HG02884 (cell line): ENCODE measurements around the gene SMIM1.
"Not testable (repeated sequence)": the region's sequence is repeated elsewhere in the genome, so short reads cannot be mapped to it uniquely, and the experiment has no call there.

Source experiments
- ATAC-seq: cut with Tn5 transposase; IDR thresholded peaks from one replicate; pipeline ENCODE4 v1.9.1; 2021; ENCODE audit warnings: mild to moderate bottlenecking, moderate library complexity; ENCODE audit not compliant: unreplicated experiment

SMIM1 gene

DNA sequence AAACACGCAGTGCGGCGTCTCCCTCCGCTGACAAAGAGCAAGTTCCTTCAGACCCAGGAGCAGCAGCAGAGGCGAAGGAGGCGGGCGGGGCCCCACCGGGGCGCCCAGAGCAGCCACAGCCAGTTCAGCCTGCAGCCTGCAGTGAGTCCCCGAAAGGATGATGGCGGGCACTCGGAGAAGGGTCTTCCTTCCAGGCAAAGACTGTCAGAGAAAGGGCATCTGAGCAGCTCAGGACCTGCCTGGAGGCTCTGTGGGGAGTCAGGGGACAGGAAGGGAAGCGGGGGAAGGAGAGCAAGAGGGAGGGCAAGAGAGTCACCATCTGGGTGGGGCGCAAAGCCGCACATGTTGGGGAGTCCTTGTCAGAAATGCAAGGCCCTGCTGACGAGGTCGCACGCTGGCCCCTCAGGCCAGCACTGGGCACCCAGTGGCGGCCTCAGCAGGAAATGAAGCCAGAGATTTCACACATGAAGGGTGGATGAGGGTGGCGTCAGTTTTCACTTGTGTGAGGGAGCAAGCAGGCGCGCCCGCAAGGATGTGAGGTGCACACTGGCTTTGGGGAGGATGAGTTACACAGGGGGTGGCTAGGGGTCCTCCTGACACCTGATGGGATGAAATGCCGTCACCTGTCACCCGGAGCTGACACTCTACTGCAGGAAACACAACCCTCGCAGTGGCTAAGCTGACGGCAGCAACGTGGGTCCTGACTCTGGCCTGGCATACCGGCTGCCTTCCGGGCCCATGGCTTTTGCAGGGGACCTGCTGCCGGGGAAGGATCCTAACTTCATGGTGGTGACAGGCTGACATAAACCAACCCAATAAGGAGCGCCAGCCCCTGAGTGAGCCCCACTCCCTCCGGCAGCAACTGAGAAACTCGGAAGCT, 17.1 kb downstream of the SMIM1 start:
- no peak for ATAC-seq

DNA sequence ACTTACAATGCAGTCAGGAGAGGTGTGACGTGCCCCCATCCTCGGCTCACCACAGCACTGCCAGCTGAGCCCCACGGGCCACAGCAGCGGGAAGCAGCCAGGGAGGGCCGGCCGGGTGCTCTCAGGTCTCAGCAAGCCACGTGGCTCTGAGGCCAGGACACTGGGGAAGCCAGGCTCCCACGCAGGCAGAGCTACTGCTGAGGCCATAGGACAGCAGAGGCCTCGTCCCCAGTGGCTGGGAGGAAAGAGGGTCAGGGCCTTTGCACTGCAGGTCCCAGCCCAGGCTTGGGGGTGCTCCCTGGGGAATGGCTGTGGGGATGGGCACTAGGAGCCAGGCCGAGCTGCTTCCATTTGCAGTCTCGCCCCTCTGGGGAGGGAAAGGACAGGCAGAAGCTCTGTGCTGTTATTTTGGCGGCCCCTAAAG, 18.0 kb downstream of the SMIM1 start:
- ATAC-seq = no peak

DNA sequence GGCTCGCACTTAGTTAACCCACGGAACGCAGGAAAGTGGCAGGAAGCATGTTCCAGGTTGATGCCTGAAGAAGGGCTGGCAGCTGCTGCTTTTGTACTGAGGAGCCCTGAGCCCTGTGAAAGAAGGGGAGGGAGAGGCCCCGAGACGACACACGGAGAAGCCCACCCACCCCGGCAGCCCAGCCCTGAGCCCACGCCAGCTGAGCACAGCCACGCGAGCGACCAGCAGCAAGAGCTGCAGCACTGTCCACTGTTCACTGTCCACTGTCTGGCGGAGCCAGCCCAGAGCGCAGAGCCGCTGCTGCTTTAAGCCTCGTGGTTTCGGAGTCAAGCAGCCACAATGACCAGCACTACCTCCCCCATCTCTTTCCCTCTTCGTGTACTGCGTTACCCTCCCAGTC, 18.4 kb downstream of the SMIM1 start:
- no peak for ATAC-seq

DNA sequence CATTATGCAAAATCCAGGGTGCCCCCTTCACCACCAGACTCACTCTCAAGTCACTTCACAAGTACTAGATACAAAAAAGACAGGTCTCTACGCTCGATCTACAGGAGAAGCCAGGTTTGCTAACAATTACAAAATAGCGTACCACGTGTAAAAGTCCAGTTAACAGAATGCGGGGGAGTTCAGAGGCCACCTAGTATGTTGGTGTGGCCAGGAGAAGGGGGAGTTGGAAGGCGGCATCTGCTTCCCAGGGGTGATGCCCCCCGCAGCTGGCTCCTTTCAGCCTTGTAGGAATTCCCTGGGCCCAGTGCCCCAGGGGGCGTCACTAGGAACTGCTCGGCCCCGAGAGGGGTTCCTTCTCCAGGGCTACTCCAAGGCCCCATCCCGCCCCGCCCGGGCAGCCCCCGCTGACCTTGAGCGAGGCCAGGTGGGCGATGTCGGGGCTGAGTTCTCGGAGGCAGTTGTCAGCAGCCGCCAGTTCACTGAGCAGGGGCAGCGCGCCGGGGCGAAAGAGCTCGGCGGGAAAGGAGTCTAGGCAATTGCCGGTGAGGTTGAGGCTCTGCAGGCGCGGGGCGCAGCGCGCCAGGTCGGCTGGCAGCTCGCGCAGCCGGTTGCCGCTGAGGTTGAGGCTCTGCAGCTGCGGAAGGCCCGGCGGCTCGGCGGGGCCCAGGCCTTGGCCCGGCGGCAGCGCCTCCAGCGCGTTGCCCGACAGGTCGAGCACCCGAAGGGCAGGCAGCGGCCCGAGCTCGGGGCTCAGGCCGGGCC, 23.1 kb downstream of the SMIM1 start:
- peak; percentile 22 for ATAC-seq

DNA sequence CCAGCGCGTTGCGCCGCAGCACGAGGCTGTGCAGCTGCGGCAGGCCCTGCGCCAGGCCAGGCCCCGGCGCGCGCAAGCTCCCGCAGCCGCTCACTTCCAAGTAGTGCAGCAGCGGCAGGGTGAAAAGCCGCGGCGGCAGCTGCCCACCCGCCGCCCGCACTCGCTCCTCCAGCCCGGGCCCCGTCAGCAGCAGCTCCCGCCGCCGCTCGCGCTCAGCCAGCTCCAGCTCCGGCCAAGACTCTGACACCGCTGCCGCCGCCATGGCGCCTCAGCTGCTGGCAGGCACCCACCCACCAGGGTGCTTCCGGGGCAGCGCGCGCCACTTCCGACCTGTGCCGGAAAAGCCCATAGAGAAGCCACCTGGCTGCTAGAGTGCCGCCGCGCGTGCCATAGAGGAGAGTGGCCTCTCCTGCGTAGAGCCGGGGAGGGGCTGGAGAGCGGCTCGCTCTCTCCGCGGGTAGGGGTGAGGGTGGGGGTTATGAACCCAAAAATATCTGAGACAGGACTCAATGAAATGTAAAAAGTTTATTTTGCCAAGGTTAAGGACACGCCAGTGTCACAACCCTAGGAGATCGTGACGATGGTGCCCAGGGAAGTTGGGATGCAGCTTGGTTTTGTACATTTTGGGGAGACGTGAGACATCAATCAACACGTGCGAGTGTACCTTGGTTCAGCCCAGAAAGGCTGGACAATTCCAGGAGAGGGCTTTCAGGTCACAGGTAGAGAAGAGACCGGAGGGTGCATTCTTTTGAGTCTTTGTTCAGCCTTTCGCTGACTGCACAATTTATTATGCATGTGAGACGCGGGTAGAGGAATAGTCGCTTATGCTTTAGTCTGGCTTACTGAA, 23.9 kb downstream of the SMIM1 start, which contains the start of gene LRRC47:
TSS of gene LRRC47 (minus strand) at position 284 of the 847 bp plus-strand sequence. CDS start at position 262, 22 bp downstream.
- ATAC-seq = peak; percentile 96

DNA sequence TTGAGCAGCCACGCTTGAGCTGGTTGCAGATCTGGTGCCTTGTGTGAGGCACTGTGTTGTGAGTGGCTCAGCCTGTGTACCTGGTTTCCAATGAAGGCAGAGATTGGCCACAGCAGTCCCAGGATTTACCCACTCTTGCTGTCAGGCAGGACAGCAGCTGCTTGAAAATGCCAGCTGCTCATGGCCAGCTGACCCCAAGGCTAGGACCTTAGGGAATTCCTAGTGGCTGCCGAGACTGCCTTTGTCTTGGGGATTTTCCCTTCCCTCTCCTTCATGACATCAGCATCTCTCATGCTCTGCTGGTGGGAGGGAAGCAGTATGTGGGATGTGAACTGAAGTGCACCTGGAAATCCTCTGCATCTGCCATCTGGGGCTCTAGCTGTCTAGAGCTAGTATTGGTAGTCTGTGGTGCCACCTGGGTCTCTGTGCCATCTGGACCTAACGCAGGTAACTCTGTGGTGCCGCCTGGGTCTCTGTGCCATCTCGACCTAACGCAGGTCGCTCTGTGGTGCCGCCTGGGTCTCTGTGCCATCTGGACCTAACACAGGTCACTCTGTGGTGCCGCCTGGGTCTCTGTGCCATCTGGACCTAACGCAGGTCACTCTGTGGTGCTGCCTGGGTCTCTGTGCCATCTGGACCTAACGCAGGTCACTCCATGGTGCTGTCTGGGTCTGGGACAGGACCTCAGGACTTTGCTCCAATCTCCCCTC, 27.6 kb downstream of the SMIM1 start:
- no peak for ATAC-seq

DNA sequence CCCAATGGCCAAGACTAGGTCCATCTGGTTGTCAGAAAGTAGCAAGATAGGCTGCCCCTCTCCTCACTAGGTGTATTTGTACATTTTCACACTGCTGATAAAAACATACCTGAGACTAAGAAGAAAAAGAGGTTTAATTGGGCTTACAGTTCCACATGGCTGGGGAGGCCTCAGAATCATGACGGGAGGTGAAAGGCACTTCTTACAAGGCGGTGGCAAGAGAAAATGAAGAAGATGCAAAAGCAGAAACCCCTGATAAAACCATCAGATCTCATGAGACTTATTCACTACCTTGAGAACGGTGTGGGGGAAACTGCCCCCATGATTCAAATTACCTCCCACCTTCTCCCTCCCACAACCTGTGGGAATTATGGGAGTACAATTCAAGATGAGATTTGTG, 28.2 kb downstream of the SMIM1 start:
- ATAC-seq = not testable (repeated sequence)

DNA sequence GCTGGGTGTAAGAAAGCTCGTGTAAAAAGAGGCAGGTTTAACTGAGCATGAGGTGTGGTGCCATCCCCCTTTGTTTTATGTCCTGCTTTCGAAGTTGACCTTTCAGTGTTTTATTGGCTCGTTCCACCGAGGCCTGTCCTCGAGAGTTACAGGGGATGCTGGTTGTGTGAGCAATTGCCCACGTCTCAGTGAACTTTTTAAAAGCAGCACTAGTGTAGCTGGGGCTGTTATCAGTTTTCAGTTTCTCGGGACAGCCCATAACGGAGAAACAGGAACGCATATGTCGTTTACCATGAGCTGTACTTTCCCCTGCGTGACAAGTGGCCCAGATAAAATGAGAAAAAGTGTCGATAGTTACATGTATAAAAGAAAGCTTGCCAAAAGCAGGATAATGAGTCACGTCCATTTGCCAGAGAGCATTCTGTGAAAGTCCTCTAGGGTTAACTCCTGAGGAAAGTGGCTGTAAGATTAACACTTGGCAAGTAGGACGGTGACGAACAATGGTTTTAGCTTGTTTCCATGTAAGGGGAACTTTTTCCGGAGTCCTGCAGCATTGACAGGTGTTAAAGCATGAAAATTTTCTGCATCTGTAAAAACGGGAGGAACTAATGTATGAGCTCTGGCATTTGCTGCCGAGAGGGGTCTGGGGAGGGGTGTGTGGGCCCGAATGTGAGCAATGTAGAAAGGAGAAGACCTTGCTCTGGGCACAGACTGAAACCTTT, 31.5 kb downstream of the SMIM1 start:
- no peak for ATAC-seq

DNA sequence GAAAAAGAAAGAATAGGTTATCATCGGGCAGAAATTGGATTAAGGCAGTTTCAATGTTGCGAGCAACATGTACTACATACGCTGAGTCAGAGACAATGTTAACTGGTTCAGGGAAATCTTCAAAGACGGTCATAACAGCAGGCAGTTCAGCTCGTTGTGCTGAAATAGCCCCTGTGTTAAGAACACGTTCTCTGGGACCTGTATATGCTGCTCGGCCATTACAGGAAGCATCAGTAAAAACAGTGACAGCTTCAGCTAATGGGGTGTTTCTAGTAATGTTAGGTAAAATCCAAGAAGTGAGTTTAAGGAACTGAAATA, 32.0 kb downstream of the SMIM1 start:
- ATAC-seq = not testable (repeated sequence)

DNA sequence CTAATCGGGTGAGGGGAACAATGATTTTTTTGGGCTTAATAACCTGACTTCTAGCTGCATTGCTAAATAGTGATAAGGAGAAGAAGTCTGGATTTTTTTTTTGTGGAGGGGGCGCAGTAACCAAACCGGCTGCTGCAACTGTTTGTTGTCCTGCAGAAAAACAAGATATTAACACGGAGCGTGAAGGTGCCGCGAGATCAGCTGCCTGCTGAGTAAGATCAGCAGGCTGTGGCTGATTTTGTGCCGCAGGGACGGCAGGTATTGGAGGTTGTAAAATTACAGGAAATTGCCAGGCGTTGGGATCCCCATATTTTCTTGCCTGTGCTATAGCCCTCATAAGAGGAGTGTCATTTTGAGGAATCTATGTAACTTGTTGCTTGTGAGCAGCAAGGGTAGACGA, 32.5 kb downstream of the SMIM1 start:
- no peak for ATAC-seq

DNA sequence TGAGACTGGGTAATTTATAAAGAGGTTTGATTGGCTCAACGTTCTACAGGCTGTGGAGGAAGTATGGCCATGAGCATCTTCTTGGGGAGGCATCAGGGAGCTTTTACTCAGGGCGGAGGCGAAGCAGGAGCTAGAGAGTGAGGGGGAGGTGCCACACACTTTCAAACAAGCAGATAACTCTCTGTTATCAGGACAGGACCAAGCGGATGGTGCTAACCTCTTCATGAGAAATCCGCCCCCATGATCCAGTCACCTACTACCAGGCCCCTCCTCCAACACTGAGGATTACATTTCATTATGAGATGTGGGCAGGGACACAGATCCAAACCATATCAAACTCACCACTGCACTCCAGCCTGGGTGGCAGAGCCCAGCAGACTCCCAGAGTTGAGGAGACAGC, 35.2 kb downstream of the SMIM1 start:
- no peak for ATAC-seq

DNA sequence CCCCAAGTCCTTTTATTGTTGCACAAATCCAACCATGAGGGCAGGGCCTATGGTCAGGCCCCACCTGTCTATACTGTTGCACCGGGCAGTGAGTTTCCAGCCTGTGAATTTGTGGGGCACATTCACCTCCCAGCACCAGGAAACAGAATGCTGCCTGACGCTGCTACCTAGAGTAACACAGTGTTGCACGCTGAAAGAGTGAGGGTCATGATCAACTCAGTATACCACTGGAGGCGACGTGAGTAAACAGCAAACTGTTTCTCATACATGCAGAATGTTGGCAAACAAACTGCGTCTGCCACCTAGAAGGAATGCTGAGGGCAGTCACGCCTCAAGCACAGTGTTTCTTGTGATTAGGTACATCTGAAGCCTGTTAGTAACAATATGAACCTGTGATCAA, 37.1 kb downstream of the SMIM1 start:
- ATAC-seq = no peak

DNA sequence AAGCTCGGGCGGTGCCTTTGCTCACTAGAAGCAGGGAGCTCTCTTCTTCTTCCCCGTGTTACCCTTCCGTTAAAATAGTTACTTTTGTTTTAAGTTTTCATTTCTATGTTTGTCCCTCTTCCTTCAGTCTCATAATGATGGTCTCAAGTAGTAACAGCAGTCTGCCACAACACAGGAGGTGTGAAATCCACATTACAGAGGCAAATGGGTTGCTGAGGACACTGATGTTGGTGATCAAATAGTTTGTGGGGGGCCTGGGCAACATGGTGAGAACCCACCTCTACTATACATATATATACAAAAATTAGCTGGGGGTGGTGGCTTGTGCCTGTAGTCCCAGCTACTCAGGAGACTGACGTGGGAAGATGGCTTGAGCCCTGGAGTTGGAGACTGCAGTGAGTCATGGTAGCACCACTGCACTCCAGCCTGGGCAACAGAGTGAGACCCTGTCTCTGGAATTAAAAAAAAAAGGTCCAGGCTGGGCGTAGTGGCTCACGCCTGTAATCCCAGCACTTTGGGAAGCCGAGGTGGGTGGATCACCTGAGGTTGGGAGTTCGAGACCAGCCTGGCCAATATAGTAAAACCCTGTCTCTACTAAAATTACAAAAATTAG, 37.7 kb downstream of the SMIM1 start:
- not testable (repeated sequence) for ATAC-seq

DNA sequence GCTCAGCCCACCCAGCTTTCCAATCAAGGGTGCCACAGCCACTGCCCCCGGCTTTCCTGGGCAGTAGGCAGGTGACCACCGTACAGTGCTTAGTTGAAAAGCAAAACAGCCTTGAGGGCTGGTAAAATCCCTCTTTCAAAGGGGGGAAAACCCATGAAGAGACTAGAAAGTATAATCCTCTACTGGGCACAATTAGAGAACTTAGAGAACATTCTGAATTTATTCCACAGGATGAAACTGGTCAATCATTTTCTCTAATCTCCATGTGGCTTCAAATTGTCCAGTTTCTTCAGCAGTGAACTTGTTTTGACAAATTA, 39.0 kb downstream of the SMIM1 start:
- ATAC-seq = no peak

DNA sequence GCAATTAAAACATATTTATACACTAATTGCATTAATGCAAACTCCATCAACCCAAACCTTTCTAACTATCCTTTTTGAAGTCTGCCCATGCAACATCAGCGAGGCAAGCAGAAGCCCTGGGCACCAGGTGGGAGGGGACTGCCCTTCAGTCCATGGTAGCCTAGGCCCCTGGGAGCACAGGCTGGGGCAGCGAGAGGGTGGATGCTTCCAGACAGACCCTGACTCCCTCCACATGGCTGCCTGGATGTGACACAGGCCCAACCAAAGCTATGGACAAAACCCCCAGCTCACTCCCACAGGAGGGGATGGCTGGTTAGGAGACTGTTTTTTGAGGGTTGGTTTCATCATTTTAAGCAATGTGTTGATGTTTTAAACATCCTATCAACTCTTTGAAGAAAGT, 41.5 kb downstream of the SMIM1 start:
- no peak for ATAC-seq

DNA sequence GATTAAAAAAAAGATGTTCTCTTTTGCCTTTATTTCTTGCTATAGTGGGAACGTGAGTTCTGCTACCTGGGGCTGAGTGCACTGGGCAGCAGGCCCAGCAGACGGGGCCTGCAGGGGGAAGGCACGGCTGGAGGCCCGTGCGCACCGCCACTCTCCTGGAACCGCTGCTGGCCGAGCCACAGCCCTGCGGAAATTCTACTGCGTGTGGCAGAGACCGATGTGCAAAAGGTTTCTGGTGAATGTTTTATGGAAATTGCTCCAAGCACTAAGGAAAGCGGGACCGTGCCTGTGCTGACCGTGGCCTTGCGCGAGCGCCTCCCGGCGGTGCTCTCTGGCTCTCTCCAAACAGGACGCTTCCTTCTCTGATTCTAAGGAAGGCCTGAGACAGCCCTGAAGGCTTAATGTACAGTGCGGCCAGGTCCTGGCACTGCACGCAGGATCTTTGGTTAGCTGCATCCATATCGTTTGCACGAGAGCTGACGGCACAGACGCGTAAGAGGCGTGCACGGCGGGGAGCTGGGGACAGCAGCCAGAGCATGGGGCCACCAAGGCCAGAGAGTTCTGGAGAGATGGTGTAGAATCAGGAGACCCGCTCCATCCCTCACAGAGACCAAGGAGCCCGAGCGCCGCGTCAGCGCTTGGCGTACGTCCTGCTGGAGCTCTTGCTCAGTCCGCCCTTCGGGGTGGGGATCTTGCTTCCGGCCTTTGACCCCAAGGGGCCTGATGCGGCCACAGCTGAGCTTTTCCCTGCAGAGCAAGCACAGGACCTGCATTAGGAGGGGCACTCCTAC, 42.4 kb downstream of the SMIM1 start:
- ATAC-seq = no peak

DNA sequence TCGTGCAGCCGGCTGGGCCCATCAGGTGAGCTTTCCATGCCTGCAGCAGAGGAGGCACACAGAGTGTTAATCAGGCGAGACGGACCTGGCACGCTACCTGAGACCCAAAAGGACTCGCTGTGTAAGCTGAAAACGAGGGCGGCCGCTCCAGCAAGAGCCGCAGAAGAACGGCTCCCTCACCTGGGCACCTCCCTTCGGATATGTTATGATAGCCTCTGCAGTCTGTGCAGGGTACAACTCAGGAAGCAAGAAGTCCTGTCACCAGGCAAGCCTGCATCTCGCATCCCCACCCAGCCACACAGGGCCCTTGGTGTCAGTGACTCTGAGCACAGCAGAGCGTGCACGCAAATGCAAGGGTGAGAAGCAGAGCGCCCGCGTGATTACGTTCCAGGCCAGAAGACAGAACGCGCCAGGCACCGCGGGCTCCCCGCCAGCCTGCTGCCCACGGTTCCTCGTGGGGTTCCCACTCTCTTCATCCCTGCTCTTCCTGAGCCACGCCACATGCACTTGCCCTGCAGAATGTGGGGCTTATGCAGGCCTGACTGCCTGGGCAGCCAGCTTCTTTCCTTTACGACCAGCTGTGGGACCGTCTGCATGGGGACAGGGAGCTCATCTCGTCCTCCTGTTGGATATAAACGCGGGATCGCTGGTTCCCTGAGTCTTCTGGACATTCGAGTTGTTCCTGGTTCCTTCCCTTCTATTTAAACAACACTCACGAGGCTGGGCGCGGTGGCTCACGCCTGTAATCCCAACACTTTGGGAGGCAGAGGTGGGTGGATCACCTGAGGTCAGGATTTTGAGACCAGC, 44.0 kb downstream of the SMIM1 start:
- no peak for ATAC-seq

DNA sequence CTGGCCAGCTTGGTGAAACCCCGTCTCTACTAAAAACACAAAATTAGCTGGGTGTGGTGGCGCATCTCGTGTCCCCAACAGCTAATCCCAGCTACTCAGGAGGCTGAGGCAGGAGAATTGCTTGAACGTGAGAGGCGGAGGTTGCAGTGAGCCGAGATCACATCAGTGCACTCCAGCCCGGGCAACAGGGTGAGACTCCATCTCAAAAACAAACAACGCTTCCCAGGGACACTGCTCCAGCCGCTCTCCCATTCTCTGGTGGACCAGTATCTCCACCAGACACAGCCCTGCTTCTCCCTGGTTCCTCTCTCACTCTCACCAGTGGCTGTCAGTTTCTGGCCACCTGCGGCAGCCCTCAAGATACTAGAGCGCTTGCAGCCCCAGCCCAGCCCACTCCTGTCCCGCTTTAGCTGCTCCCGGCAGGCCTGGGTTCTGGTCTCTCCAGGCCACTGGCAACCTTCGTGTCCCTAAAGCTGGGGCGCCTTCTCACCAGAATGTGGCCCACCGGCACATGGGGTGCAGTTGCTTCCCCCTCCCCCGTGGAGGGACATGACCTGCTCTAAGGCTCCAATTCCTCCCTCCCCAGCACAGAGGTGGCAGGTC, 44.7 kb downstream of the SMIM1 start:
- no peak for ATAC-seq
